ENCODE results near the gene THAP7.
A peak's percentile ranks its signal among the peaks of the same experiment; 100 is the strongest.

THAP7 gene

GRCh38 chr22:20956258-20957101 lies 45.4 kb downstream of the THAP7 start:
- peak overlapping the region; percentile 84 for H3K27ac ChIP-seq
- CTCF ChIA-PET = interaction anchor here (0.6 to 1.2 kb wide), 3 partner anchors 13 to 40 kb away, joined by 3 to 8 read pairs (median 3); partner anchors contain the start of gene CRKL

DNA sequence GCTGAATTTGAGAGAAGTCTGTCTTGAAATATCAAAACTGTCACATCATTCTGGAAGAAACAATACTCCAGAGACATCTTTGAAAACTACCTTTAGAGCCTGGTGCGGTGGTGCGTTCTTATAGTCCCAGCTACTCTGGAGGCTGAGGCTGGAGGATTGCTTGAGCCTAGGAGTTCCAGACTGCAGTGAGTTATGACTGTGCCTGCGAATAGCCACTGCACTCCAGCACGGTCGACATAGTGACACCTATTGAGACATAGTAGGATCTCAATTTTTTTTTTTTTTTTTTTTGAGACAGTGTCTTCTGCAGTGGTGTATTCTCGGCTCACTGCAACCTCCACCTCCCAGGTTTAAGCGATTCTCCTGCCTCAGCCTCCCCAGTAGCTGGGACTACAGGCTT lies 46.4 kb downstream of the THAP7 start:
- DNase-seq (ENCODE audit: low spot score) = no peak
- POLR2A ChIA-PET (ENCODE audit: low non-redundant PET) = no interaction called here
- CTCF ChIA-PET = interaction anchor here (1.2 kb wide), 1 partner anchor 39 kb away, joined by 8 read pairs; the partner anchor contains the start of gene CRKL

More at GRCh38 chr22:20956258-20957101, 45.4 kb downstream of the THAP7 start:
- no peak for DNase-seq (ENCODE audit: low spot score)
- POLR2A ChIA-PET (ENCODE audit: low non-redundant PET) = no interaction called here
- no peak for TF ChIP-seq CTCF (conservative IDR thresholded peaks at IDR 0.05; ENCODE audit: low read depth)

DNA sequence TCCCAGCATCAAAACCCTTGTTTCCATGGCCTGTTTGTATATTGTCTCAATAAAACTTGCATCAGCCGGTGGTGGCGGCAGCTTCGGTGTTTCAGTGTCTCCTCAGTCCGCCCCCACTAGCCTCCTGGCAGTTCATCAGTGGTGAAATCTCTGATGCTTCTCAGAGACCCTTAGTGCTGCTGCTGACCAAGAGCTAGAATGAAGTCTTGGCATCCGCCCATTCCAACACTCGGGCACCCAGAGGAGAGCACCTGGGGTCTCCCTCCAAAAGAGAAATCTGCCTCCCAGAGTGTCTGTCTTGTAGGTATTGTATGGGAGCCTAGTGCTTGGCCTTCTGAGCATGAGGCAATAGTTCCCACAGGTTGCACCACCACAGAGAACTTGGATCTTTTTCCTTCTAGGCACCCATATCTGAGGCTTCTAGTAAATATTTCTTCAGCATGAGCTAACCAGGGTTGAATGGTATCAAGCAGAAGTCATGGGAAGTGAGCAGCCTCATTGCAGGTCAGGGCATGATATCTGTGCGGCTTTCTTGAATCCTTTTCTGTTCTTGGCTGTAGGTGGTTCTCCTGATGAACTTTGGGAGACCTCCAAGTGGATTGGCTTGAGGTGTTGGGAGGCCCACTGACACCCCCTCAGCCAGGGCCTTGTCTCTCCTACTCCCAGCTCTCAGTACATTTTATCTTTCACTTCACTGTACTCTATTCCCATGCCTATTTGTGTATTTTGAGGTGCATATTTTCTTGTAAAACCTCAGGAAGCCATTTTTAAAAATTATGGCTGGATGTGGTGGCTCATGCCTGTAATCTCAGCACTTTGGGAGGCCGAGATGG lies 48.0 kb downstream of the THAP7 start:
- ChIA-PET CTCF (interaction anchor here (0.6 to 0.7 kb wide), 2 partner anchors 15 to 69 kb away, joined by 3 read pairs; no protein-coding TSS in a partner anchor), POLR2A (ENCODE audit: low non-redundant PET) (no interaction called here)
- TF ChIP-seq CTCF (conservative IDR thresholded peaks at IDR 0.05; ENCODE audit: low read depth) = no peak
- DNase-seq (ENCODE audit: low spot score) = peak; percentile 67
- peak overlapping the region; percentile 94 for H3K27ac ChIP-seq

More for the DNA sequence above, 46.4 kb downstream of the THAP7 start:
- no peak for TF ChIP-seq CTCF (conservative IDR thresholded peaks at IDR 0.05; ENCODE audit: low read depth)
- H3K27ac ChIP-seq = peak overlapping the region; percentile 84

DNA sequence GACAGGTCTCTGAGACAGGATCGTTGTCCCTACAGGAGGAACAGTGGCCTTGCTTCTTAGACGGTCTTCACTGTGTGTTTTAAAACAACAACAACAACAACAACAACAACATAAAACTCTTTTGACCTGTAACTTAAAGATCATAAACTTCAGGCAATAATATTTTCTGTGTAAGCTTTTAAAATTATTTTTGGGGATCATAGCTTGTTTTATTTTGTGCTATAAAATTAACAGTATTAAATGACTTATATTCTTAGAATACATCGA lies 48.6 kb downstream of the THAP7 start:
- no peak for DNase-seq (ENCODE audit: low spot score)
- ChIA-PET POLR2A (ENCODE audit: low non-redundant PET) (no interaction called here), CTCF (interaction anchor here (0.6 to 0.7 kb wide), 2 partner anchors 14 to 68 kb away, joined by 3 read pairs; no protein-coding TSS in a partner anchor)
- TF ChIP-seq CTCF (conservative IDR thresholded peaks at IDR 0.05; ENCODE audit: low read depth) = no peak
- H3K27ac ChIP-seq = peak overlapping the region; percentile 94

DNA sequence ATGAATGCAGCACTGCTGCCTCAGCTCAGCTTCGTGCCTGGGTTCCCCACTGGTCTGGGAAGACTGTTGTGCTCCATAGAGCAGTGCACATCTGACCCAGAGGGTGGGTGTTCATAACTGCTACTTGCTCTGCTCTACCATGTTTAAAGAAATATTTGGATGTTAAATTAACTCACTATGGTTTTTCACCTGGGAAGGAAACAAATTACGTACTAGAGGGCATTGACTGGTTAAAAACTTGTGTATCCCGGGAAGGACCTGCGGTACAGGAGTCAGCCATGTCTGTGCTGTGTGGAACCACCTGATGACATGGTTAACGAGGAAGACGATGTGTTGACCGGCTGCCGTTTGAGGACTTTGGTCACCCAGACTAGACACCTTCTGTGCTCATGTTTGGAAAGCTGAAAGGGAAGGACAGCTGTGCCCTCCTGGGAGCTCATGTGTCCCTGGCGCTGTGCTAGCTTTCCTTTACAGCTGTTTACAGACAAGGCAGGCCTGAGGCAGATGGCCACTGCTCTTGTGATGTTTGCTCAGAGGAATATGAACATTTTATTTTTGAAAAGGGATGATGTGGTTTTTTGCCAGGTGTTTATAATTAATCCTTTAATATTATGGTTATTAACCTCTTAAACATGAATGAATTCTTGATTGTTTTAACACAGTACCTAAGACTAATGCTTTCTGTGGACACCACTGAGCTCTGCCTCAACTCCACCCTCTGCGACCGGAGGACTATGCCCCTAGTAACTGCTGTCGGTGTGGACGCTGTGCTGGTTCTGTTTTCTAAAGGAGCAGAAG lies 49.2 kb downstream of the THAP7 start:
- no peak for TF ChIP-seq CTCF (conservative IDR thresholded peaks at IDR 0.05; ENCODE audit: low read depth)
- DNase-seq (ENCODE audit: low spot score) = no peak
- ChIA-PET CTCF (interaction anchor here (0.6 to 0.7 kb wide), 2 partner anchors 14 to 68 kb away, joined by 3 read pairs; no protein-coding TSS in a partner anchor), POLR2A (ENCODE audit: low non-redundant PET) (no interaction called here)
- H3K27ac ChIP-seq = peak overlapping the region; percentile 94

DNA sequence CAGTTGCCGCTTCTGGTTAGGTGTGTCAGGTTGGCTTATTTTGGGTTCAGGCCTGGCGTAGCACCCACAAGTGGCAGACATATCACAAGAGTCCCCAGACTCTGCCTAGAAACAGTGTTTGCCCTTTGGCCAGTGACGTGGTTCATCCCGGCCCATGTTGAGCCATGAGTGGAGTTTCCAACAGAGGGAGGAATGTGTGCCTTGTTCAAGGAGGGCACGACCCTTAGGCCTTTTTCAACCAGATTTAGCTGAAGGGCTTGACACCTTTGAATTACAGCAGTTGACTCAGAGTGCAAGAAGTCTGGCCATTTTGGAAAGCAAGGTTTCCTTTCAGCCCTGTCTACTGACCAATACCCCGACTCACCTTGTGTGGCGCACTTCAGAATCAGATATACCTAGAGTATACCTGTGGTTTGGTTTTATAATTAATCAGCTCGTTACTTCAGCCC lies 50.0 kb downstream of the THAP7 start:
- peak overlapping the region; percentile 94 for H3K27ac ChIP-seq
- ChIA-PET CTCF (no interaction called here), POLR2A (ENCODE audit: low non-redundant PET) (no interaction called here)
- DNase-seq (ENCODE audit: low spot score) = no peak
- no peak for TF ChIP-seq CTCF (conservative IDR thresholded peaks at IDR 0.05; ENCODE audit: low read depth)

Measured in RWPE1 (cell line).